AG04450 (cell line): ENCODE data around the gene SLCO3A1. TPM values are rescaled to one million over a fixed set of nuclear protein-coding genes. Genes with fewer than 3 reads are reported as not detected.
A peak's percentile ranks its signal among the peaks of the same experiment; 100 is the strongest.

ENCODE experiments used
- CTCF ChIA-PET: fragments of 300-600, 350-600 bp; formaldehyde crosslinking; extraction: SDS; loops from one replicate; lab custom pipeline; 2022; ENCODE audit warnings: antibody characterized with exemption, inconsistent platforms; lab: Charles Lee
- POLR2A ChIA-PET: fragments of 350-600 bp; formaldehyde crosslinking; extraction: SDS; loops from one replicate; lab custom pipeline; 2021; ENCODE audit warnings: antibody characterized with exemption, inconsistent platforms; lab: Yijun Ruan, JAX
- DNase-seq: peaks from one replicate; pipeline ENCODE4 v3.0.0-alpha.2; 2011; ENCODE audit warnings: low read depth, low spot score
- H3K27ac ChIP-seq: one replicate; pipeline ENCODE4 v1.5.1; 2012; ENCODE audit warnings: low read depth, low read length, control low read depth
- H3K27me3 ChIP-seq: one replicate; pipeline ENCODE4 v1.6.0; 2012; ENCODE audit warnings: low read length; ENCODE audit not compliant: control insufficient read depth, insufficient read depth
- H3K4me3 ChIP-seq: 2 replicates; pipeline ENCODE4 v1.5.1; 2011; ENCODE audit warnings: mild to moderate bottlenecking, low read depth, low read length, control low read depth
- H3K9me3 ChIP-seq: 2 replicates; pipeline ENCODE4 v1.5.1; 2012; ENCODE audit warnings: low read length; ENCODE audit not compliant: control insufficient read depth, insufficient read depth
- CTCF ChIP-seq: IDR thresholded peaks from 2 replicates; pipeline ENCODE4 v1.5.1; 2011; ENCODE audit warnings: low read depth, low read length, control low read depth, inconsistent platforms
- polyA plus RNA-seq: library from polyadenylated mRNA; depleted of rRNA; stranded (reverse); fragments of >200 nt; gene quantifications from 2 replicates; pipeline ENCODE4 v1.2.3, GENCODE V29; 2011

SLCO3A1 gene
- polyA plus RNA-seq, 1 experiment = 7.6 TPM

DNA sequence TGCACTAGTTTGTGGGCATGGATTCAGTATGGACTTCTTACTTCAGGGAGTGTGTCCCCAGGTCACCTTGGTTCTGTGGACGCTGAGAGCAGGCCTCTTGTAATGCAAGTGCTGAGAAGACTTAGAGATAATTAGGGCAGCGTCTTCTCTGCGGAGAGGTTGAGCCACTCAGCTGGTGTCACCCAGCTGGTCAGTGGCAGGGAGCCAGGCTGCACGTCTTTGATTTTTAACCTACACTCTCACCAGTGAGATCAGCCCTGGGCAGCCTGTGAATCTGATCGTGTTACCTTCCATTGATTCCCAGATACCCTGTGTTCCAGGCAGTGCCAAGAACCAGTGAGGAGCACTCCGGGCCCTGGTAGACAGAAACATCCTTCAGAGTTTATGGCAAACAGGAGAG is 92.6 kb downstream of the SLCO3A1 start:
- CTCF ChIA-PET = interaction anchor here (1.2 kb wide), 1 partner anchor 92 kb away, joined by 5 read pairs; the partner anchor contains the start of gene SLCO3A1

GRCh38 chr15:91946581-91947292 is 93.2 kb downstream of the SLCO3A1 start:
- DNase-seq = no peak
- CTCF ChIA-PET = interaction anchor here (0.5 to 1.6 kb wide), 6 partner anchors 9 to 240 kb away, joined by 3 read pairs; no protein-coding TSS in a partner anchor
- H3K27me3 ChIP-seq = no peaks in the 10 kb centered on the region
- TF ChIP-seq CTCF = no peak
- POLR2A ChIA-PET = no interaction called here
- H3K4me3 ChIP-seq = no peak overlapping the region
- H3K27ac ChIP-seq = no peak overlapping the region
- 0 out of 2 replicates have a peak, but pooled peaks cover 3% of the 10 kb centered on the region for H3K9me3 ChIP-seq

More for the DNA sequence above, 92.6 kb downstream of the SLCO3A1 start:
- H3K27ac ChIP-seq = no peak overlapping the region
- no peak overlapping the region for H3K4me3 ChIP-seq
- no peaks in the 10 kb centered on the region for H3K27me3 ChIP-seq
- DNase-seq = no peak
- H3K9me3 ChIP-seq = 0 out of 2 replicates have a peak, but pooled peaks cover 3% of the 10 kb centered on the region
- POLR2A ChIA-PET = no interaction called here
- TF ChIP-seq CTCF = no peak

DNA sequence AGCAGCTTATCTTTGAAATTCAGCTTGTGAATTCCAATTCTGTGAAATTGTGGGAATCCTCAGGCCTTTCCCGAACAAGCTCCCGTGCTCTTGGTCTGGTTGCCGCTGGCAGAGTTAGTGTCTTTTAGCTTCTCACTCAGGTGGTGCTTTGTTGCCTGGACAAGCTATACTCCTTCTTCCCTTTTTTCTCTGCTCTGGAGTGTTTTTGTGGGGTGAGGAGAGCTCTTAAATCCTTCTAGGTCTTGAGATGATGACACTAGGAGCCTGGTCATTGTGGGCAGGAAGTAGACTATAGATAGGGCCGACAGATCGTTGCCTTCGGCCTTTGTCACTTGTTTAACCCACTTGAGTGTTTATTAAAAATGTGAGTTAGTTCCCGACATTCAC is 93.8 kb downstream of the SLCO3A1 start:
- H3K27ac ChIP-seq = no peak overlapping the region
- ChIA-PET CTCF (interaction anchor here (0.5 to 1.6 kb wide), 6 partner anchors 10 to 241 kb away, joined by 3 read pairs; no protein-coding TSS in a partner anchor), POLR2A (no interaction called here)
- no peaks in the 10 kb centered on the region for H3K27me3 ChIP-seq
- 0 out of 2 replicates have a peak, but pooled peaks cover 3% of the 10 kb centered on the region for H3K9me3 ChIP-seq
- H3K4me3 ChIP-seq = no peak overlapping the region
- no peak for DNase-seq
- TF ChIP-seq CTCF = no peak

DNA sequence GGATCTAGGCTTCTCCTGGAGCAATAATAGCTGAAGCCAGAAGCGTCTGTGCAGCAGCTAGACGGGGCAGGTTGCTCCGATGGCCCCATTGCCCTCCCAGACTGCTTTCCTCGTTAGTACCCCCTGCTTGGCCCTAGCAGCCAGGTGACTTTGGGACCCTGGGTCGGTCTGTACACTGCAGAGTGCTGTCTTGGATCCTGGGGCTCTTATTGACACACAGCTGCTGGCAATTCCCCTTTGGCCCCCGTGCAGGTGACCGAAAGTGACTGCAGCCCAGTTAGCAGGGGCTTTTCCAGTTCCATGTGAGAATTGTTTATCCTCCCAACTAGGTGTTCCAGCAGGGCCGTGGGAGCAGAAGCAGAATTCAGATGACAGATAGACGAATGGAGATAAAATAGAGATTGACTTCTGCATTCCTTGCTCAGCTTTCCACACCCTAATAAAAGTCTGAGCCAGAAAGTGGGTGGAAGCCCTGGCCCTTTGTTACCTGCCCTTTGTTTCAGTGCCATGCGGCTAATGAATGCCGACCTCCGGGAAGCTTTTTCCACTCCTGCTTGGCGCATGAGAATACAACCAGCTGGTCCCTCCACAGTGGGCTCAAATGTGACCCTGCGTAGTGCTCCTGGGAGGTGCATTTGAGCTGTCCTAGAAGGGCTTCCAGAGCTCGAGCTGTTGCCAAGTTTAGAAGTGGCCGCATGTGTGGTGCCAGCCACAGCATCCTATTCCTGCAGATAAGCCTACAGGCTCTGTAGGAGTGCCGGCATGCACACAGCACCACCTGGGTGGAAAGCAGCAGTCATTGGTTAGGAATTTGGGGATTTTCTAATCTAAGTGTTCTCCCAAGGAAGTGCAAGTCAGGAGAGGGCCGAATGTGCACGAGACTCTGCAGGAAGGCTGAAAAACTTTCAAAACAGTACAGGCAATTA is 94.4 kb downstream of the SLCO3A1 start:
- no peak overlapping the region for H3K4me3 ChIP-seq
- ChIA-PET CTCF (interaction anchor here (1.0 to 1.6 kb wide), 4 partner anchors 10 to 242 kb away, joined by 3 read pairs; no protein-coding TSS in a partner anchor), POLR2A (no interaction called here)
- DNase-seq = peak; percentile 29
- H3K9me3 ChIP-seq = 0 out of 2 replicates have a peak, but pooled peaks cover 3% of the 10 kb centered on the region
- H3K27me3 ChIP-seq = no peaks in the 10 kb centered on the region
- H3K27ac ChIP-seq = no peak overlapping the region
- TF ChIP-seq CTCF = no peak
